Hepatocyte (in vitro differentiated cells): ENCODE measurements around the gene TOX2. TPM values are rescaled to one million over a fixed set of nuclear protein-coding genes. Genes with fewer than 3 reads are reported as not detected.

ENCODE experiments used
- DNase-seq: peaks from one replicate; pipeline ENCODE4 v3.0.0-alpha.2; 2016; ENCODE audit warnings: low spot score
- H2AFZ ChIP-seq: fragments of 200-600 bp; sonication (generic); 2 replicates; pipeline ENCODE4 v1.6.0; 2016; ENCODE audit warnings: antibody characterized with exemption, mild to moderate bottlenecking
- H3K27ac ChIP-seq: fragments of 200-600 bp; sonication (generic); 2 replicates; pipeline ENCODE4 v1.5.1; 2016; ENCODE audit warnings: mild to moderate bottlenecking
- H3K27me3 ChIP-seq: fragments of 200-600 bp; sonication (generic); 2 replicates; pipeline ENCODE4 v1.6.1; 2016
- H3K36me3 ChIP-seq: fragments of 200-600 bp; sonication (generic); replicated peaks from 2 replicates; pipeline ENCODE4 v1.5.1; 2016; ENCODE audit warnings: low read depth; ENCODE audit not compliant: insufficient read depth
- H3K4me1 ChIP-seq: fragments of 200-600 bp; sonication (generic); 2 replicates; pipeline ENCODE4 v1.5.1; 2016; ENCODE audit warnings: mild to moderate bottlenecking, moderate library complexity; ENCODE audit not compliant: insufficient read depth
- H3K4me2 ChIP-seq: fragments of 200-600 bp; sonication (generic); 2 replicates; pipeline ENCODE4 v1.6.0; 2016
- H3K4me3 ChIP-seq: fragments of 200-600 bp; sonication (generic); 2 replicates; pipeline ENCODE4 v1.5.1; 2016; ENCODE audit warnings: mild to moderate bottlenecking
- H3K79me2 ChIP-seq: fragments of 200-600 bp; sonication (generic); 2 replicates; pipeline ENCODE4 v1.6.0; 2017; ENCODE audit warnings: mild to moderate bottlenecking
- H3K9me2 ChIP-seq: fragments of 200-600 bp; sonication (generic); replicated peaks from 2 replicates; pipeline ENCODE4 v1.6.0; 2017; ENCODE audit warnings: mild to moderate bottlenecking; ENCODE audit not compliant: insufficient read depth
- H3K9me3 ChIP-seq: fragments of 200-600 bp; sonication (generic); 2 replicates; pipeline ENCODE4 v1.5.1; 2016; ENCODE audit warnings: low read depth, mild to moderate bottlenecking
- H4K20me1 ChIP-seq: fragments of 200-600 bp; sonication (generic); 2 replicates; pipeline ENCODE4 v1.6.0; 2016; ENCODE audit warnings: mild to moderate bottlenecking; ENCODE audit not compliant: insufficient read depth, poor library complexity, severe bottlenecking
- CTCF ChIP-seq: fragments of 200-600 bp; sonication (generic); IDR thresholded peaks from 2 replicates; pipeline ENCODE4 v1.5.1; 2016; ENCODE audit warnings: antibody characterized with exemption, mild to moderate bottlenecking; ENCODE audit not compliant: poor library complexity
- EZH2 ChIP-seq: fragments of 200-600 bp; sonication (generic); IDR thresholded peaks from 2 replicates; pipeline ENCODE4 v1.6.1; 2016; ENCODE audit warnings: antibody characterized with exemption, mild to moderate bottlenecking, borderline replicate concordance
- EZH2phosphoT487 ChIP-seq: fragments of 200-600 bp; sonication (generic); IDR thresholded peaks from one replicate; pipeline ENCODE4 v1.6.1; 2018; ENCODE audit warnings: antibody characterized with exemption, mild to moderate bottlenecking, low read depth, moderate library complexity; ENCODE audit not compliant: unreplicated experiment, severe bottlenecking
- WGBS: methylation state at CpG from one replicate; pipeline ENCODE4 v1.1.6; 2016; ENCODE audit warnings: low lambda C conversion rate; ENCODE audit errors: missing lambda C conversion rate; 5-methylcytosine and 5-hydroxymethylcytosine counted together
- polyA plus RNA-seq: library from polyadenylated mRNA; unstranded; fragments of >200 nt; fragmentation: Nextera tagmentation; extraction: Ambion mirVana; gene quantifications from 2 replicates; pipeline ENCODE4 v1.2.1, GENCODE V29; 2016
- total RNA-seq: library from RNA; depleted of rRNA; stranded (reverse); fragments of >200 nt; gene quantifications from 2 replicates; pipeline ENCODE4 v1.2.3, GENCODE V29; 2014

Gene TOX2
- total and polyA plus RNA-seq, 2 experiments from 2014 or later = 0.87 to 12.1 TPM

GRCh38 chr20:43992885-43993284, 78.2 kb downstream of the TOX2 start:
- H3K4me2 ChIP-seq = no peak overlapping the region

GRCh38 chr20:43993560-43993959, 78.9 kb downstream of the TOX2 start:
- Histone ChIP-seq H3K27me3 (no peaks in the 10 kb centered on the region), H3K79me2 (no peaks in the 10 kb centered on the region), H4K20me1 (no peaks in the 10 kb centered on the region), H2AFZ (no peak overlapping the region), H3K27ac (no peak overlapping the region), H3K4me3 (no peak overlapping the region), H3K9me2 (no peaks in the 10 kb centered on the region), H3K4me1 (no peaks in the 10 kb centered on the region), H3K36me3 (no peaks in the 10 kb centered on the region), H3K9me3 (no peaks in the 10 kb centered on the region), H3K4me2 (no peak overlapping the region)
- 61% methylated on average over 4 of the region's 4 CpGs for WGBS
- no peak for DNase-seq
- TF ChIP-seq CTCF (no peak), EZH2phosphoT487 (no peak), EZH2 (no peak)

More at GRCh38 chr20:43992885-43993284, 78.2 kb downstream of the TOX2 start:
- no peak for DNase-seq
- Histone ChIP-seq H4K20me1 (no peaks in the 10 kb centered on the region), H3K36me3 (no peaks in the 10 kb centered on the region), H3K9me3 (no peaks in the 10 kb centered on the region), H3K27me3 (no peaks in the 10 kb centered on the region), H3K27ac (no peak overlapping the region), H3K4me3 (no peak overlapping the region), H2AFZ (no peak overlapping the region), H3K9me2 (no peaks in the 10 kb centered on the region), H3K4me1 (no peaks in the 10 kb centered on the region), H3K79me2 (no peaks in the 10 kb centered on the region)
- WGBS = 90% methylated on average over 10 of the region's 10 CpGs
- TF ChIP-seq EZH2phosphoT487 = no peak
- no peak for TF ChIP-seq CTCF
- TF ChIP-seq EZH2 = no peak

- Histone ChIP-seq H2AFZ (no peak overlapping the region), H3K4me3 (no peak overlapping the region), H3K27ac (no peak overlapping the region), H3K79me2 (no peaks in the 10 kb centered on the region), H3K4me2 (no peak overlapping the region), H4K20me1 (no peaks in the 10 kb centered on the region), H3K27me3 (no peaks in the 10 kb centered on the region), H3K9me2 (no peaks in the 10 kb centered on the region), H3K36me3 (no peaks in the 10 kb centered on the region), H3K4me1 (no peaks in the 10 kb centered on the region), H3K9me3 (no peaks in the 10 kb centered on the region)
- no peak for DNase-seq
- WGBS = 56% methylated on average over 11 of the region's 11 CpGs
- TF ChIP-seq CTCF (no peak), EZH2phosphoT487 (no peak), EZH2 (no peak)
Measured at GRCh38 chr20:43994486-43995100, 79.9 kb downstream of the TOX2 start.

GRCh38 chr20:43995645-43996044, 81.0 kb downstream of the TOX2 start:
- Histone ChIP-seq H3K4me3 (no peak overlapping the region), H2AFZ (no peak overlapping the region), H4K20me1 (no peaks in the 10 kb centered on the region), H3K27me3 (no peaks in the 10 kb centered on the region), H3K9me3 (no peaks in the 10 kb centered on the region), H3K79me2 (no peaks in the 10 kb centered on the region), H3K36me3 (no peaks in the 10 kb centered on the region), H3K4me1 (no peaks in the 10 kb centered on the region), H3K4me2 (no peak overlapping the region), H3K9me2 (no peaks in the 10 kb centered on the region), H3K27ac (no peak overlapping the region)
- DNase-seq = no peak
- TF ChIP-seq EZH2 (no peak), CTCF (no peak), EZH2phosphoT487 (no peak)
